Anterior cingulate cortex (tissue), 58 donors: ENCODE results near the gene TLE4.

Source experiments
- DNase-seq, 58 donors: peaks; one replicate each; lab custom pipeline; 2025; lab: John Stamatoyannopoulos, UW

Gene TLE4

DNA sequence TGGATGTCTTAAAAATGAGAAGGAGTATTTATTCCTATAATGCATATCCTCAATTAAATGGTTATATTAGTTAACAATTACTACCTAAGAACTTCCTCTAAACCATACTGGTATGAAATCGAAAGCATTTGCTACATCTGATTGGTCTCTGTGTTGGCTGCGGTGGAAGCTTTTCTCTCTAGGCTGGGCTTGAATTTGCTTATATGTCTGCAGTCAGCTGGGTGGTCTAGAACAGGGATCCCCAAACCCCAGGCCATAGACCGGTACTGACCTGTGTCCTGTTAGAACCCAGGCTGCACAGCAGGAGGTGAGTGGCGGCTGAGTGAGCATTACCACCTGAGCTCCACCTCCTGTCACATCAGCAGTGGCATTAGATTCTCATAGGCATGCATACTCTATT lies 112.3 kb downstream of the TLE4 start:
- no peak for DNase-seq

DNA sequence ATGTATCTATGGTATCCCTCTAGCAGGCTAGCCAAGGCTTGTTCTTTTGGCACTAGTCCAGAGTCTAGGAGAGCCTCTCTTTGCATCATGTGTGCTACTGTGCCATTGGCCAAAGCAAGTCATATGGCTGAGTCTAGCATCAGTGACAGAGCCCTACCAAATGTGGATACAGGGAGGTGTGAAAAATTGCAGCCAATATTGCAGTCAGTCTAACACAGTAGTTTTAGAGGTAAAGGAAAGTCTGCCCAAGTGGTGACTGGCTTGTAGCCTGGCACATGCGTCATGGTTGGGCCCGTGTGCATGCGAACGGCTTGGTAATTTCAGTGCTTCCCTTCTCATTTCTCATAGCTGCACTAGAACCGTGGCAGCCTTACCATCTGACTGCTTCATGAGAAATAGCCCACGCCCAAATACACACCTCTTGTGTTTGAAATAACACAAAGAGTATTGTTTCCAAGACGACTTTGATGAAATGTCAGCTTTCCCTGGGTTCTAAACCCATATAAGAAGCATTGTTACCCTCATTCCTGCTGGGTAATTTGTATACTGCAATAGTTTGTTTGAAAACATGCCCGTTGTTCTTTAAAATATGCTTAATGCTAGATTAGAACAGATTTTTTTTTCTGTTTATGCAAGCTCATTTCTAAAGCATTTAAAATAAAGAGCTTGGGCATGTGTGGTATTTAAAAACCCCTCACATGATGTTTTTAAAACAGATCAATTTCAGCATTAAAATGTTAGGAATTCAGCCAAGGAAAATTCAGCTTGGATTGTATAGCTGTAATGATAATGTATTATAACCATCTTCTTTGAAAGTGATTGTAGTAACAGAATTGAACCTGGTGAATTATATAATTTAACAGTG lies 113.2 kb downstream of the TLE4 start:
- DNase-seq: no peak

GRCh38 chr9:79685577-79685976 lies 113.8 kb downstream of the TLE4 start:
- no peak for DNase-seq

DNA sequence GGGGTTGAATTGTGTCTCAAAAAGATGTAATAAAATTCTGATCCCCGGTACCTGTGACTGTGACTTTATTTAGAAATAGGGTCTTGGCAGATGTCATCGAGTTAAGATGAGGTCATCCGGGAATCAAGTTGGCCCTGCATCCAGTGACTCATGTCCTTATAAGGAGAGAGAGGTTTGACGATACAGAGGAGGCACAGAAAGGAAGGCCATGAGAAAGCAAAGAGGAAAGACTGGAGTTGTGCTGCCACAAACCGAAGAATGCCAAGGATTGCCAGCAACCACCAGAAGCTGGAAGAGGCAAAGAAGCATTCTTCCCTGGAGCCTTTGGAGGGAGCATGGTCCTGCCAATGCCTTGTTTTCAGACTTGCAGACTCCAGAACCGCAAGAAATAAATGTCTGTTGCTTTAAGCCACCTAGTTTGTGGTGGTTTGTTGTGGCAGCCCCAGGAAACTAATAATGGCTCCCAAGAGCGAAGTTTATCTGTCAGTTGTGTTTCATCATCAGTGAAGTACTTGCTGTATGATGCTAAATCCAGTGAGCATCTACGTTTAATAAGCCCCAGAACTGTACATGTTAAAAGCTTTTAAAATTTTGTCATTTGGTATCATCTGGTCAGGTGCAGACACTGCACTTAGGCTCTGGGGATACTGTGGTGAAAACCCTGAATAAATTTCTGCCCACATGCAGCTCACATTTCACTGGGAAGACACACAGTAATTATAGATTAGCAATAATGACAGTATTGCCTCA lies 114.8 kb downstream of the TLE4 start:
- peak in 2 of 58 donors; percentile 30 to 47 for DNase-seq

GRCh38 chr9:79687131-79687447 lies 115.3 kb downstream of the TLE4 start:
- no peak for DNase-seq

DNA sequence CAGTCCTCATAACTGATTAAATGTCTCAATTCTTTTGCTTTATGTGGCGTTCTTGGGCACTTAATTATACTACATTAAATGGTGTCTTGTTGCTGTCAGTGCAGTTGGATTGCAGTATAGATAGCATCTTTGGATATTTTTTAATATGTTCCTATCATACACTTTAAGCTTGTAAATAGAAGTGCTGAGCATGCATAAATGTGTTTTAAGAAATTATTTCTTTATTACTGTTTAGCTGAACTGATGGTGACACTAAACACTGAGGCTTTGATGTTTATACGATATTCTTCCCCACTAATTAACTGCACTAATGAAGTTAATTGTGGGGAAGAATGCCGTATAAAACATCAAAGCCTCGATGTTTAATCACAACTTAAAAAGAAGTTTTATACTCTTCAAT lies 116.6 kb downstream of the TLE4 start:
- no peak for DNase-seq

DNA sequence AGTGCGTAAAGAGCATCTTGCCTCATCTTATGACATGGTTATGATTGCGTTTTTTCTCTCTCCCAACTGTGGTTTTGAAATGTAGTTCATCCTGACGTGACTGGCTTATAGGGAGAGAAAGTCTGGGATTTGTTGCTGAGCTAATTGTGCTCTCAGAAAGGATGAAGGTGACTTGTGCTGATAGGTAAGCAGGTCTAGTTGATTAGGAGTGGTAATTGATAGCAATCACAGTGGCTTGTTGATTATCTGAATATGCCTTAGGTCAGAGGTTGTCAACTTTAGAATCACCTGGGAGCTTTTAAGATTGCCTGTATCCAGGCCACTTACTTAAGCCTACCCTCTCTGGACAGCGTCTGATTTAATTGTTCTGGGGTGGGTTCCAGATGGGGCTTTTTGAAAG lies 117.8 kb downstream of the TLE4 start:
- no peak for DNase-seq

GRCh38 chr9:79691496-79691895 lies 119.7 kb downstream of the TLE4 start:
- DNase-seq: no peak

DNA sequence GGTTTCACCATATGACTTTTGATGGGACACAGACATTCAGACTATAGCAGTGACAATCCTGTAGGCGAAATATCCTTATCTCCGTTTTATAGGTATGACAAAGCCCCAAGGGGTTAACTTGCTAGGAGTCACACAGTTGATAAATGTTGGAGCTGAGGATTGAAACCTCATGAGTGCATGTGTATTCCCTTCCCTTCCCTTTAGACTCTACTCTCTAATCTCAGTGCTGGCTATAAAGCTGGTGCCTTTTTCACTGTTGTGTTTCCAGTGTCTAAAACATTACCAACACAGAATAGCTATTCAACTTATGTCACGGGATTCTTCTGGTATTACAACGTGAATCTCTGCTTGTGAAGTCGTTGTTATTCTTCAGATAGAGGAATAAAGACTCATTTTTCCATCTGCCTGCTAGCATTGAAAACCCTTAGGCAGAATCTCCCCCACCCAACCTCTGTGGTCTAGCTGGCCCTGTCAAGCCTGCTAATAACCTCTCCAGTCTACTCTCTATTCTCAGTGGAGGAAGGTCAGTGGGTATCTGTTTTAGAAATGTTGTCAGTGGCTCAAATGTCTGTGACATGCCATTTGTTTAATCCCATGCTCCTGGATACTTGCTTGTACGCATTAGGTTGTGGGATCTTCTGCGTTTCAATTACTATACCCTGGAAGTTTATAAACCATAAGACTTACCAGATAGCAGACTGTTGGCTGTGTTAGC lies 121.2 kb downstream of the TLE4 start:
- DNase-seq: no peak

GRCh38 chr9:79693750-79694149 lies 122.0 kb downstream of the TLE4 start:
- no peak for DNase-seq

- DNase-seq: no peak
Observed at GRCh38 chr9:79694208-79694607, 122.4 kb downstream of the TLE4 start.

DNA sequence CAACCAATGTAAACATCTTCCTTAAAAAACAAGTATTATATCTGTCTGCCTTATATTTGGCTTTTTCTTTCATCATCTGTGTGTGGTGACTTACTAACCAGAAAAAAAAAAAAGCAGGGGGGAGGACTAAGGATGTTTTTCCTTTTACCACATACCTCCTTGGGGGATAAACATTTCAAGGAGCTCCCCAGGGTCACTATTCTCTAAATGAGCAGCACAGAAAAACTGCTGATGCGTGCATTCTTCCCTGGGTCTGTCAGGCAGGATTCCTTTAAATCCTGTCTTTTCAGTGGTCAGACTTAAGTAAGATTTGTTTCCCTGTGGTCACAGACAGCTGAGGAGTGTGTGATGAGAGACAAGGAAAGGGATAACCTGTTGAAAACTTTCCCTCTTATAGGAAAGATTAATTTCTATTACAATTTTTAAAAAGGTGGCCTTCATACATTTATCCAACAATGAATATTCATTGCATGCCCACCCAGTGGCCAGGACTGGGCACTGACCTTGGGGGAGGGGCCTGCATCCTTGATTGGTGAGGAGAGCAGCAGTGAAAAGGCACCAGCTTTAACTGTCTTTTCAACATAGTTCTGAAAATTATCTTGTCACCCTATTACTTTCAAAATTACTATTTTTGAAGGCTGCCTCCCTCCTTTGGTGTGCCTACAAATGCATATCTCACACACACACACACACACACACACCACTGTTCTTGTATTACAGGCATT lies 123.1 kb downstream of the TLE4 start:
- DNase-seq: no peak

- no peak for DNase-seq
Observed at GRCh38 chr9:79695531-79696175, 123.9 kb downstream of the TLE4 start.

DNA sequence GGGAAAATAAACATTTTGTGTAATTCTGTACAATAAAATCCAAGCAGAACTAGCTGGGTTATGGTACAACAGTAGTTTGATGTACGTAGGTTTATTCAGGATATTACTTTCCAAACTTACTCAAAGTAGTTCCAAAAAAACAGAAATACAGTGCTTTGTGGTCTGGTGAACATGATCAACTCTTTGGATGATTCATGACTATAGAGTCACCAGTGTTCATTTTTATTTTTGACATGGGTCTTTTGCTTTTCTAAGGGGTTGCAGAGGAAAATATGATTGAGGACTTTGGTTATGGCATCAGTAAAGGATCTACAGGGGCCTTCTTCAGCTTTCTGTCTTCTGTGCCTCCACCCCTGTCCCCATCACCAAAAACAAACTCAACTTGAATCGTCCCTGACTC lies 127.2 kb downstream of the TLE4 start:
- DNase-seq: no peak

DNA sequence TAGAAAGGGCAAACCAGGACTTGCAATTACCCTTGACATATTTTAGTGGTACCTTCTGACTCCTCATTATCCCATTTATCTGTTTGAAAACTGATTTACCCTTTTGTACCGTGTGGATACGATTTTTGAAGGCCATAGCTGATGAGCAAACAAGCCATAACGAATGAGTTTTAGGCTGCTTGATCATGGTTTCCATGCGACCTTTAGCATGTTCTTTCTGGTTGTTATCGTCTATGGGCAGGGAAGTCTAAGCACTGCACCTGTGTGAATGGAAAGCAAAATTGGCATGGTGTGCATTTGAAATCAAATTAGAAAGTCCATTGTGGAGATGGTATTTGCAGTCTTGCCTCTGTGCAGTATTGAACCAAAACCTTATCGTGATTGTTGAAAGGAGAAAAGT lies 127.7 kb downstream of the TLE4 start:
- no peak for DNase-seq

- DNase-seq: no peak
Observed at GRCh38 chr9:79700607-79701360, 129.0 kb downstream of the TLE4 start.

DNA sequence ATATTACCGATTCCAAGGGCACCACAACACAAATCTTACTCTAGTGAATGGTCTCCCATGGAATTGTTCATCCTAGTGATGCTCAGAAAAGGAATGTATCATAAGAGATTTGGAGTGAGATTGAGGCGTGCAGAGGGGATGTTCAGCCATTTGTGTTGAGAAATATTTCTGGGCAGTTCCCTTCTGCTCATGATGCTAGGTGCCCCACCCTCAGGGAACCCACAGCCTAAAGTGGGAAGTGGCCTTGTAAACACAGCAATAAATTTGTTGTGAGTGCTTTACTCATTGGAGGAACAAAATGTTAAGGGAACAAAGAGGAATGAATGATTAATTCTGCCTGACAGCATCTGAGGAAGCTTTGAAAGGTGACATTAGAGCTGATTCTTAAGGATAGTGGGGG lies 129.9 kb downstream of the TLE4 start:
- DNase-seq: no peak

DNA sequence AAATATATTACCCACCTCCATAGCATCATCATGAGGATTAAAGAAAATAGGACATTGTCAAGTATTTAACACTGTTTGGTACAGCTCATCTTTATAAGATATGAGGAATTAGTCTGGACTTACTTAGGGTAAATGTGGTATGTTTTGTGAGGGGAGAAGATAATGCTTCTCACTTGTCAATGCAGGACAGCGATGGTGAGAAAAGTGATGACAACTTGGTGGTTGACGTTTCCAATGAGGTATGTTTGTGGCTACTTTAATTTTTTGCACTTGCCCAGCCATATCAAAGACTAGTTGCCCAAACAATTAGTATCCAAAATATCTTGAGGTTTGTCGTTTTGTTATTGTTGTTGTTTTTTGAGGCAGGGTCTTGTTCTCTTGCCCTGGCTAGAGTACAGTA lies 133.9 kb downstream of the TLE4 start:
- no peak for DNase-seq

GRCh38 chr9:79706512-79706911 lies 134.7 kb downstream of the TLE4 start:
- no peak for DNase-seq

DNA sequence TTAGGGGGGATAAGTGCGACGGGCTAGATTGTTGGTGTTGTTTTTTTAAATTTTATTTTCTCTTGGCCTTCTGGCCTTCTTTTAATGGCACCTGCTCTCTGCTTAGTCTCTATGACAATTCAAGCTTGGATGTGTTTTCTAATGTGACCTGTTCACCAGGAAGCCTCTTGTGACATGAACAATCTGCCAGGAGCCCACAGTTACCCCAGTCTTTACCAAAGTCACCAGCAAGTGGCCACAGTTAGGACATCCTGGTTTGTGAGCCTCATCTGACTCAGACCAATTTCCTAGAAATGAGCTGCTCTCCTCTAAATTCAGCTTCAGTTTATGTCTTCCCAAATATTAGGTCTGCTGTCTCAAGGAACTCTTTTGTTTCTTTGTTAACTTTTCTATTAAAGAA lies 135.8 kb downstream of the TLE4 start:
- DNase-seq: no peak
